Right ventricle myocardium superior (tissue), 1 donor: ENCODE data around the gene LYG2. TPM values are rescaled to one million over a fixed set of nuclear protein-coding genes. Genes with fewer than 3 reads are reported as not detected.
"Not testable (repeated sequence)": the region's sequence is repeated elsewhere in the genome, so short reads cannot be mapped to it uniquely, and the experiment has no call there.

Experiments
- ATAC-seq: fragments of 200-7000 bp; cut with Tn5 transposase; one replicate; pipeline ENCODE4 v1.9.1; 2020; ENCODE audit warnings: mild to moderate bottlenecking; ENCODE audit not compliant: poor library complexity
- DNase-seq: peaks from one replicate; pipeline ENCODE4 v3.0.0-alpha.2; 2020
- intact Hi-C: fragments of 100-400 bp; cut with DNase I; formaldehyde crosslinking; loops from one replicate; pipeline ENCODE4 v1.11.2; 2022
- total RNA-seq: library from RNA; stranded (reverse); fragmentation: NEBNext Ultra II Directional; extraction: Animal tissue kit (Norgen Biotek cat#: 25700); gene quantifications from one replicate; pipeline ENCODE4 v1.2.1, GENCODE V29; 2021
- donor health status: DM: no; HTN: yes; CAD: no; lungs with severe emphysema.

Gene LYG2
- total RNA-seq, 1 donor from 2014 or later: not detected

DNA sequence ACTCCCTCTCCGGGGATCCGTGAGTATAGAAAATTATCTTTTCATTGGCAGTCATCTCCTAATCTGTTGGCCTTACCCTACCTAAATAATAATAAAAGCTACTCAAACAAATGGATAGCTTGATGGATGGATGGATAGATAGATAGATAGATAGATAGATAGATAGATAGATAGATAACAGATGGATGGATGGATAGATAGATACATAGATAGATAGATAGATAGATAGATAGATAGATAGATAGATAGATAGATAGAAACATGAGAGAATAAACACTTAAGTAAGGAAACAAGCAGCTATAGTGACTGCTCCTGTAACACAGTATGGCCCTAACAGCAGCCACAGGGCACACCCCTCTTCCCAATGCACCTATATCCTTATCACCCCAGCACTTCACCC, 39.4 kb downstream of the LYG2 start:
- no peak for DNase-seq
- intact Hi-C loops: no loop called here

GRCh38 chr2:99205491-99205890, 50.0 kb downstream of the LYG2 start:
- ATAC-seq: no peak
- intact Hi-C loops: no loop called here
- DNase-seq: no peak

More for the DNA sequence above, 39.4 kb downstream of the LYG2 start:
- ATAC-seq: no peak

- no peak for ATAC-seq
- intact Hi-C loops: no loop called here
- DNase-seq: no peak
These were observed 53.3 kb downstream of the LYG2 start for GRCh38 chr2:99201959-99202678.

GRCh38 chr2:99200076-99200800, 55.2 kb downstream of the LYG2 start:
- no peak for ATAC-seq
- no peak for DNase-seq
- intact Hi-C loops: no loop called here

DNA sequence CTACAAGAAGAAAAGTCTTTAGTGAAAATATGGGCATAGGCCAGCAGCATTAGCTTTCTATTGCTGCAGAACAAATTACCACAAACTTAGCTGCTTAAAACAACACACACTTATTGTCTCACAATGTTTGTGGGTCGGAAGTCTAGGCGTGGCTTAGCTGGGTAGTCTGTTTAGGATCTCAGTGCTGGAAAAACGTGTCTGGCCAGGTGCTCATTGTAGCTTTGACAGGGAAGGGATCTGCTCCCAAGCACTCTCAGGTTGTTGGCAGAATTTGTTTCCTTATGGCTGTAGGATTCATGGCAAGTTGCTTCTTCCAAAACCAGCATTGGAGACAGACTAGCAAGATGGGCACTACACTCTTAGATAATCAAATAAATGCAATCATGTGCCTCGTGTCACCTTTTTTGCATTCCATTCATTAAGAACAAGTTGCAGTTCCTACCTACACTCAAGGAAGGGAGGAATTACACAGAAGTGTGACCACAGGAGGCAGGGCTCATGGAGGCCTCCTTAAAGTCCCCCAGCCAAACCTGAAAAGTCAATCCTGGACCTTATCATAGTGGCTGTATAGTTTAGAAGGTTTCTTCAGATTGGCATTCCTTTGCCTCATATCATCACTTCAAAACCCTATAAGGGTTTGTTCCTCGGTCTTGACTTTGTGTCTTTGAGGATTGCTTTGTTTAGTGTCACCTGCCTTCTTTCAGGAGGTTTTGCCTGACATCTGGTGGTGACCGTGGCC, 57.2 kb downstream of the LYG2 start:
- DNase-seq (no peak), ATAC-seq (no peak)
- intact Hi-C loops: no loop called here

- DNase-seq, intact Hi-C loops, ATAC-seq: not testable (repeated sequence)
These were observed 63.1 kb downstream of the LYG2 start for GRCh38 chr2:99192364-99192763.

Other genes with a start within 250 kb of the LYG2 start
- 0.22 TPM for gene C2orf15, start 114.0 kb downstream of the LYG2 start, total RNA-seq
- 3.4 TPM for gene TSGA10, start 100.7 kb downstream of the LYG2 start, total RNA-seq
- gene LIPT1, start 100.7 kb downstream of the LYG2 start, total RNA-seq: 7.6 TPM
- gene MITD1, start 74.6 kb downstream of the LYG2 start, total RNA-seq: 15.0 TPM
- 36.0 TPM for gene MRPL30, start 74.5 kb downstream of the LYG2 start, total RNA-seq
- gene LYG1, start 45.5 kb upstream of the LYG2 start, total RNA-seq: not detected
- gene TXNDC9, start 80.7 kb upstream of the LYG2 start, total RNA-seq: 16.6 TPM
- gene EIF5B, start 81.7 kb upstream of the LYG2 start, total RNA-seq: 84.7 TPM
- 59.2 TPM for gene REV1, start 234.4 kb upstream of the LYG2 start, total RNA-seq